Skin epidermis (tissue), 12 donors: ENCODE data around the gene DPF3.
"Not testable (repeated sequence)": the region's sequence is repeated elsewhere in the genome, so short reads cannot be mapped to it uniquely, and the experiment has no call there.

Experiments used
- H3K27ac ChIP-seq, 21 experiments: fragments of 200-600 bp; sonication (generic) in 11 of 21; one replicate each; pipeline ENCODE4 v1.5.0; 2020; ENCODE audit warnings: mild to moderate bottlenecking in 3 of 21, inconsistent platforms in 2 of 21, moderate library complexity in 2 of 21
- H3K4me3 ChIP-seq, 7 experiments: fragments of 200-600 bp; sonication (generic) in 2 of 7; one replicate each; pipeline ENCODE4 v1.5.0; 2020; ENCODE audit warnings: inconsistent platforms in 2 of 7, mild to moderate bottlenecking in 2 of 7, moderate library complexity in 1 of 7

Gene DPF3

GRCh38 chr14:72883109-72883508 is 10.8 kb downstream of the DPF3 start:
- no peak overlapping the region for H3K4me3 ChIP-seq
- no peak overlapping the region for H3K27ac ChIP-seq

GRCh38 chr14:72882463-72882862 is 11.4 kb downstream of the DPF3 start:
- Histone ChIP-seq H3K27ac (no peak overlapping the region), H3K4me3 (no peak overlapping the region)

- Histone ChIP-seq H3K4me3 (no peak overlapping the region), H3K27ac (no peak overlapping the region)
These were observed 11.9 kb downstream of the DPF3 start for GRCh38 chr14:72882047-72882446.

GRCh38 chr14:72881543-72881942 is 12.4 kb downstream of the DPF3 start:
- no peak overlapping the region for H3K4me3 ChIP-seq
- no peak overlapping the region for H3K27ac ChIP-seq

GRCh38 chr14:72880820-72881219 is 13.1 kb downstream of the DPF3 start:
- Histone ChIP-seq H3K27ac (no peak overlapping the region), H3K4me3 (no peak overlapping the region)

- H3K4me3 ChIP-seq: no peak overlapping the region
- no peak overlapping the region for H3K27ac ChIP-seq
These were observed 13.7 kb downstream of the DPF3 start for GRCh38 chr14:72880164-72880563.

GRCh38 chr14:72879431-72879830 is 14.5 kb downstream of the DPF3 start:
- Histone ChIP-seq H3K27ac (no peak overlapping the region), H3K4me3 (no peak overlapping the region)

GRCh38 chr14:72878746-72879145 is 15.2 kb downstream of the DPF3 start:
- no peak overlapping the region for H3K4me3 ChIP-seq
- no peak overlapping the region for H3K27ac ChIP-seq

- Histone ChIP-seq H3K4me3 (no peak overlapping the region), H3K27ac (no peak overlapping the region)
These were observed 17.2 kb downstream of the DPF3 start for GRCh38 chr14:72876710-72877063.

- H3K27ac ChIP-seq: no peak overlapping the region
- H3K4me3 ChIP-seq: no peak overlapping the region
These were observed 17.7 kb downstream of the DPF3 start for GRCh38 chr14:72876005-72876709.

- H3K4me3 ChIP-seq, H3K27ac ChIP-seq: not testable (repeated sequence)
These were observed 23.0 kb downstream of the DPF3 start for GRCh38 chr14:72870878-72871277.

- H3K4me3 ChIP-seq: no peak overlapping the region
- no peak overlapping the region for H3K27ac ChIP-seq
These were observed 24.2 kb downstream of the DPF3 start for GRCh38 chr14:72869407-72870329.

- H3K27ac ChIP-seq: no peak overlapping the region
These were observed 25.4 kb downstream of the DPF3 start for GRCh38 chr14:72868500-72868899.

GRCh38 chr14:72864712-72865365 is 29.1 kb downstream of the DPF3 start:
- H3K4me3 ChIP-seq: no peak overlapping the region
- H3K27ac ChIP-seq: no peak overlapping the region

More at GRCh38 chr14:72868500-72868899, 25.4 kb downstream of the DPF3 start:
- no peak overlapping the region for H3K4me3 ChIP-seq

GRCh38 chr14:72863216-72864006 is 30.5 kb downstream of the DPF3 start:
- Histone ChIP-seq H3K27ac (no peak overlapping the region), H3K4me3 (no peak overlapping the region)

GRCh38 chr14:72856530-72857266 is 37.2 kb downstream of the DPF3 start:
- Histone ChIP-seq H3K27ac (no peak overlapping the region), H3K4me3 (no peak overlapping the region)

- Histone ChIP-seq H3K27ac (no peak overlapping the region), H3K4me3 (no peak overlapping the region)
These were observed 38.0 kb downstream of the DPF3 start for GRCh38 chr14:72855913-72856312.

GRCh38 chr14:72852194-72852593 is 41.7 kb downstream of the DPF3 start:
- H3K27ac ChIP-seq: no peak overlapping the region
- H3K4me3 ChIP-seq: no peak overlapping the region

- no peak overlapping the region for H3K27ac ChIP-seq
- no peak overlapping the region for H3K4me3 ChIP-seq
These were observed 42.3 kb downstream of the DPF3 start for GRCh38 chr14:72851635-72852034.
